Astrocyte (in vitro differentiated cells and primary cell): ENCODE data around the gene RECQL5. TPM values are rescaled to one million over a fixed set of nuclear protein-coding genes. Genes with fewer than 3 reads are reported as not detected.

Experiments used
- DNase-seq: peaks from one replicate; pipeline ENCODE4 v3.0.0-alpha.2; 2010; ENCODE audit warnings: low read depth
- FAIRE-seq: peaks from 2 replicates; lab custom pipeline; 2011; peaks lifted over from hg19 to GRCh38; lab: Jason Lieb, UNC
- H2AFZ ChIP-seq: 2 replicates; pipeline ENCODE4 v1.6.0; 2012; ENCODE audit warnings: low read depth, low read length, inconsistent platforms
- H3K27ac ChIP-seq: 2 replicates; pipeline ENCODE4 v1.5.1; 2011; ENCODE audit warnings: low read depth, low read length, inconsistent platforms
- H3K27me3 ChIP-seq: 2 replicates; pipeline ENCODE4 v1.6.0; 2011; ENCODE audit warnings: low read length, inconsistent platforms; ENCODE audit not compliant: insufficient read depth
- H3K36me3 ChIP-seq: 2 replicates; pipeline ENCODE4 v1.5.1; 2011; ENCODE audit warnings: low read length, inconsistent platforms; ENCODE audit not compliant: insufficient read depth
- H3K4me1 ChIP-seq: 2 replicates; pipeline ENCODE4 v1.5.1; 2011; ENCODE audit warnings: low read length, inconsistent platforms; ENCODE audit not compliant: insufficient read depth
- H3K4me2 ChIP-seq: 2 replicates; pipeline ENCODE4 v1.6.0; 2012; ENCODE audit warnings: low read length, inconsistent platforms
- H3K4me3 ChIP-seq: 2 replicates; pipeline ENCODE4 v1.5.1; 2011; ENCODE audit warnings: low read depth, mild to moderate bottlenecking, low read length, inconsistent platforms; ENCODE audit not compliant: insufficient read depth
- H3K79me2 ChIP-seq: 2 replicates; pipeline ENCODE4 v1.6.0; 2012; ENCODE audit warnings: mild to moderate bottlenecking, low read length, inconsistent platforms; ENCODE audit not compliant: insufficient read depth
- H3K9ac ChIP-seq: 2 replicates; pipeline ENCODE4 v1.6.0; 2012; ENCODE audit warnings: mild to moderate bottlenecking, low read length, inconsistent platforms
- H3K9me3 ChIP-seq: 2 replicates; pipeline ENCODE4 v1.5.1; 2012; ENCODE audit warnings: low read depth, mild to moderate bottlenecking, low read length, inconsistent platforms; ENCODE audit not compliant: insufficient read depth
- H4K20me1 ChIP-seq: 2 replicates; pipeline ENCODE4 v1.6.0; 2012; ENCODE audit warnings: low read length, inconsistent platforms; ENCODE audit not compliant: insufficient read depth
- H3K27ac Mint-ChIP-seq: one replicate; pipeline ENCODE4 v1.8.0; 2021; ENCODE audit warnings: mild to moderate bottlenecking, mixed read lengths; ENCODE audit not compliant: unreplicated experiment
- H3K27me3 Mint-ChIP-seq: one replicate; pipeline ENCODE4 v1.8.0; 2021; ENCODE audit warnings: low read depth, mixed read lengths; ENCODE audit not compliant: unreplicated experiment
- H3K36me3 Mint-ChIP-seq: one replicate; pipeline ENCODE4 v1.8.0; 2021; ENCODE audit warnings: low read depth, mixed read lengths; ENCODE audit not compliant: unreplicated experiment
- H3K4me1 Mint-ChIP-seq: one replicate; pipeline ENCODE4 v1.8.0; 2021; ENCODE audit warnings: low read depth, mixed read lengths; ENCODE audit not compliant: unreplicated experiment
- H3K4me3 Mint-ChIP-seq: one replicate; pipeline ENCODE4 v1.8.0; 2021; ENCODE audit warnings: mild to moderate bottlenecking, moderate library complexity, mixed read lengths; ENCODE audit not compliant: unreplicated experiment
- H3K9me3 Mint-ChIP-seq: one replicate; pipeline ENCODE4 v1.8.0; 2021; ENCODE audit warnings: mild to moderate bottlenecking, mixed read lengths; ENCODE audit not compliant: unreplicated experiment
- CTCF ChIP-seq: IDR thresholded peaks from 2 replicates; pipeline ENCODE4 v1.5.1; 2011; ENCODE audit warnings: low read depth, mild to moderate bottlenecking, inconsistent platforms, low read length, moderate library complexity; ENCODE audit not compliant: insufficient read depth
- EZH2 ChIP-seq: IDR thresholded peaks from 2 replicates; pipeline ENCODE4 v1.6.1; 2012; ENCODE audit warnings: mild to moderate bottlenecking, low read length, inconsistent platforms; ENCODE audit not compliant: insufficient read depth
- total RNA-seq: library from RNA; stranded (reverse); gene quantifications from 2 replicates; pipeline ENCODE4 v1.2.1, GENCODE V29; 2021

RECQL5 gene
- total RNA-seq, 1 donor from 2014 or later, result 25.9 TPM

GRCh38 chr17:75633486-75634375 is 33.2 kb downstream of the RECQL5 start:
- Histone ChIP-seq H3K27me3 (no peaks in the 10 kb centered on the region), H3K9ac (peak overlapping the region; percentile 45), H4K20me1 (peaks cover 7% of the 10 kb centered on the region), H3K27ac (peak overlapping the region; percentile 55), H2AFZ (peak overlapping the region; percentile 54), H3K36me3 (no peaks in the 10 kb centered on the region), H3K9me3 (no peaks in the 10 kb centered on the region), H3K4me1 (peaks cover 13% of the 10 kb centered on the region), H3K4me3 (no peak overlapping the region), H3K4me2 (peak overlapping the region; percentile 74), H3K79me2 (no peaks in the 10 kb centered on the region)
- DNase-seq, result peak; percentile 74
- no peak for TF ChIP-seq EZH2
- peak; percentile 63 for TF ChIP-seq CTCF
- peak; percentile 43 for FAIRE-seq
- no peaks in the 10 kb centered on the region for H3K27me3 Mint-ChIP-seq
- H3K36me3 Mint-ChIP-seq, result peaks cover 6% of the 10 kb centered on the region
- H3K4me1 Mint-ChIP-seq, result peaks cover 6% of the 10 kb centered on the region
- H3K27ac Mint-ChIP-seq, result peak overlapping the region; percentile 78
- peak overlapping the region; percentile 5 for H3K4me3 Mint-ChIP-seq
- H3K9me3 Mint-ChIP-seq, result no peaks in the 10 kb centered on the region

GRCh38 chr17:75632863-75633485 is 34.0 kb downstream of the RECQL5 start, which contains the start of gene SMIM5:
Gene SMIM5, plus strand, starts transcription at chr17:75633434. Its CDS starts 6,768 bp downstream, at chr17:75640202.
- no peaks in the 10 kb centered on the region for H3K79me2 ChIP-seq
- no peaks in the 10 kb centered on the region for H3K9me3 ChIP-seq
- Mint-ChIP-seq H3K27me3 (no peaks in the 10 kb centered on the region), H3K4me3 (peak within 1 kb of the TSS; percentile 5), H3K9me3 (no peaks in the 10 kb centered on the region), H3K36me3 (peaks cover 5% of the 10 kb centered on the region), H3K4me1 (peaks cover 6% of the 10 kb centered on the region), H3K27ac (peak within 1 kb of the TSS; percentile 78)
- H3K36me3 ChIP-seq, result no peaks in the 10 kb centered on the region
- H3K4me3 ChIP-seq, result no peak within 1 kb of the TSS
- H3K4me2 ChIP-seq, result peak within 1 kb of the TSS; percentile 74
- TF ChIP-seq CTCF (peak; percentile 92), EZH2 (no peak)
- DNase-seq (peak; percentile 75), FAIRE-seq (no peak)
- H4K20me1 ChIP-seq, result peaks cover 7% of the 10 kb centered on the region
- peak within 1 kb of the TSS; percentile 54 for H2AFZ ChIP-seq
- no peaks in the 10 kb centered on the region for H3K27me3 ChIP-seq
- H3K9ac ChIP-seq, result peak within 1 kb of the TSS; percentile 45
- H3K4me1 ChIP-seq, result peaks cover 13% of the 10 kb centered on the region
- peak within 1 kb of the TSS; percentile 55 for H3K27ac ChIP-seq
